GM19035 (cell line): ENCODE measurements around the gene ZBTB44.
"Not testable (repeated sequence)": the region's sequence is repeated elsewhere in the genome, so short reads cannot be mapped to it uniquely, and the experiment has no call there.

Experiments used
- ATAC-seq: cut with Tn5 transposase; IDR thresholded peaks from one replicate; pipeline ENCODE4 v1.9.1; 2021; ENCODE audit not compliant: unreplicated experiment

Gene ZBTB44

DNA sequence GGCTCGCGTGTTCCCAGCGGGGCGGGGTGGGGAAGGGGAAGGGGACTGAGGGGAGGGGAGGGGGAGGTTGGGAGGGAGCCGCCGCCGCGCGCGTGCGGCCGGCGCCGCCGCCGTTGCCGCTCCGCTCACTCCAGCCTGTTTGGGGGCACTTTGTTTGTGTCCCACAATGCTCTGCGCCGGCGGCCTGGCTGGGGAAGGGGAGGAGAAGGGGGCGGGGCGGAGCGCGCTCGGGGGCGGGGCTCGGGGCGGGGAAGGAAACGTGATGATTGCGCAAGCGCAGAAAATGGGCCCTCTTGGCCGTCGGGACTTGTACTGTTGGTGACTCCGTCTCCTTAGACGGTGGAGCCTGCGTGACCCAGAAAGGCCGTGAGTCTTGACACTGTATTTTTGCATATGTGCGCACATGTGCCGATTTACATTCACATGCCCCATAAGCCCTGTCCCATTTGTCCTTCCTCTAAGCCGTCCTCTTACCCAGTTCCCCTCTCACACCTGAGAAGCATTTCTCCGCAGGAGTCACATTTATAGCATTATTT lies at the start of gene ZBTB44:
Gene ZBTB44, minus strand, starts transcription at position 168 of the 536 bp plus-strand sequence. CDS start 53,044 bp downstream, outside the sequence.
- ATAC-seq = peak; percentile 56

- ATAC-seq = no peak
Observed at GRCh38 chr11:130359419-130359818, 44.7 kb upstream of the ZBTB44 start.

GRCh38 chr11:130358398-130358797 lies 43.7 kb upstream of the ZBTB44 start:
- ATAC-seq = no peak

GRCh38 chr11:130347261-130347660 lies 32.5 kb upstream of the ZBTB44 start:
- ATAC-seq = no peak

GRCh38 chr11:130344841-130345240 lies 30.1 kb upstream of the ZBTB44 start:
- no peak for ATAC-seq

GRCh38 chr11:130340671-130341319 lies 26.1 kb upstream of the ZBTB44 start:
- ATAC-seq = no peak

GRCh38 chr11:130338667-130339066 lies 23.9 kb upstream of the ZBTB44 start:
- no peak for ATAC-seq

- no peak for ATAC-seq
Observed at GRCh38 chr11:130337281-130338089, 22.8 kb upstream of the ZBTB44 start.

- not testable (repeated sequence) for ATAC-seq
Observed at GRCh38 chr11:130331397-130331796, 16.7 kb upstream of the ZBTB44 start.

- no peak for ATAC-seq
Observed at GRCh38 chr11:130330101-130330684, 15.5 kb upstream of the ZBTB44 start.

DNA sequence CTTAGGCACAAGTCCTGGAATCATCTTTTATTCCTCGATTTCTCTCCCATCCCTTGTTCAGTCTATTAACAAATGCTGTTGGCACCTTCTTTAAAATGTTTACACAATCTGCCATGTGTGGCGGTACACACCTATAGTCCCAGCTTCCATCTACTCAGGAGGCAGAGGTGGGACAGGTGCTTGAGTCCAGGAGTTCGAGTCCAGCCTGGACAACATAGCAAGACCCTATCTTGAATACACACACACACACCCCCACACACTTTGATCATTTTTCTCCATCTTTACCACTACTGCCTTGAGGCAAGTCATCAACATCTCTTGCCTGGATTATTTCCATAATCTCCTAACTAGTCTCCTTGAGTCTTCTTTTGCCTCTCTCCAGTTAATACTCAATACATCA lies 13.7 kb upstream of the ZBTB44 start:
- ATAC-seq = no peak

GRCh38 chr11:130327716-130328115 lies 13.0 kb upstream of the ZBTB44 start:
- no peak for ATAC-seq

GRCh38 chr11:130325691-130326090 lies 11.0 kb upstream of the ZBTB44 start:
- ATAC-seq = no peak

GRCh38 chr11:130323452-130324450 lies 9.0 kb upstream of the ZBTB44 start:
- no peak for ATAC-seq

DNA sequence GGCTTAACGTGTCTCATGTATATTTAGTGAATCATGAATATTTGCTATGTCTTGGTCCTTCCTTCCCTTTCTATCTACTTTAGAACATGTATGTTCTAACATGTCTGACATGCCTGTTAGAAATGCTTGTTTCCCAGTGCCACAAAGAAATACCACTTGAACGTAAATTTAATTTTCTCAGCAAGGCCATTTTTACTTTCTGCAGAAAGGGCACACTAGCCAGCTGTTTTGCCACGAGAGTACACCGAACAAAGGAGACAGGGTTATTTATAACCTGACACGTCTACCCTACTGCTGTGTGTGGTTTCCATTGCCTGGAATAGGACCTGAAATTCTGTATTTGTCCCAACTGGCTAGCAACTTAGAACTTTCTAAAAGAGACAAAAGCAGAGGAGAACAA lies 7.4 kb upstream of the ZBTB44 start:
- no peak for ATAC-seq

- ATAC-seq = no peak
Observed at GRCh38 chr11:130318031-130318673, 3.4 kb upstream of the ZBTB44 start.

GRCh38 chr11:130315354-130315970 lies 745 bp upstream of the ZBTB44 start:
- peak; percentile 37 for ATAC-seq

DNA sequence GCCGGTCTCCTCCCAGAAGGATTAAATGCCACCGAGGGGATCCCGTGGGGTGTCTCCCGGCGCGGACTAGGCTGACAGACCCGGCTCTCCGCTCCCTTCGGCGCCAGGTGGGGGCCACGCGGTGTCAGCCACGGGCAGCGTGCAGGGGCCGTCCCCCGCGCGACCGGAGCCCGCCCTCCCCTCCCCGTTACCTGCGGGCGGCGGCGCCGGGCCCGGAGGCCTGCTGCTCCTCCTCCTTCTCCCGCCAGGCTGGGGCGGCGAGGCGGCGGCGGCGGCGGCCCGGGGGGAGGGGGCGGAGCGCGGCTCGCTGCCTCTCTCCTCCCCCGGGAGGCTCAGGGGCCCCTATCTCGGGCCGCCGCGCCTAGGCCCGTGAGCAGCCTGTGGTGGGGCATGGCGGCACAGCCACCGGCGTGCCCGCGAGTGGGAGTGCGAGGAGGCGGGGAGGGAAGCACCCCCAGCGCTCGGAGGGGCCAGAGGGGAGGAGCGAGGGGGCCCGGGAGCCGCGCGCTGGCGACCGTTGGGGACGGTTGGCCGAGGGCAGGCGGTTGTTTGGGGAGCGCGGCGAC lies 450 bp downstream of the ZBTB44 start:
- peak; percentile 54 for ATAC-seq
